Karpas-422 (cell line): Measurements from ENCODE around the gene DHX58. TPM values are rescaled to one million over a fixed set of nuclear protein-coding genes. Genes with fewer than 3 reads are reported as not detected.
A peak's percentile ranks its signal among the peaks of the same experiment; 100 is the strongest.

Experiments
- DNase-seq: peaks from one replicate; pipeline ENCODE4 v3.0.0-alpha.2; 2015
- H2AFZ ChIP-seq: fragments of 200-600 bp; sonication (generic); 2 replicates; pipeline ENCODE4 v1.6.1; 2014; ENCODE audit warnings: antibody characterized with exemption, low read length, mixed read lengths
- H3K27ac ChIP-seq: fragments of 200-600 bp; sonication (generic); 2 replicates; pipeline ENCODE4 v1.5.1; 2014; ENCODE audit warnings: mild to moderate bottlenecking, low read length, moderate library complexity
- H3K27me3 ChIP-seq: fragments of 200-600 bp; sonication (generic); 2 replicates; pipeline ENCODE4 v1.6.1; 2014; ENCODE audit warnings: low read length, mixed read lengths
- H3K36me3 ChIP-seq: fragments of 200-600 bp; sonication (generic); 2 replicates; pipeline ENCODE4 v1.6.1; 2014; ENCODE audit warnings: low read length, mixed read lengths; ENCODE audit not compliant: insufficient read depth
- H3K4me1 ChIP-seq: fragments of 200-600 bp; sonication (generic); 2 replicates; pipeline ENCODE4 v1.6.1; 2014; ENCODE audit warnings: mild to moderate bottlenecking, low read length, mixed read lengths
- H3K4me2 ChIP-seq: fragments of 200-600 bp; sonication (generic); 2 replicates; pipeline ENCODE4 v1.6.1; 2014; ENCODE audit warnings: low read length, low read depth, mild to moderate bottlenecking; ENCODE audit not compliant: poor library complexity, severe bottlenecking
- H3K4me3 ChIP-seq: fragments of 200-600 bp; sonication (generic); 2 replicates; pipeline ENCODE4 v1.5.1; 2014; ENCODE audit warnings: mild to moderate bottlenecking, antibody characterized with exemption, low read length, mixed read lengths
- H3K79me2 ChIP-seq: fragments of 200-600 bp; sonication (generic); 2 replicates; pipeline ENCODE4 v1.6.1; 2014; ENCODE audit warnings: mild to moderate bottlenecking, low read length, mixed read lengths
- H3K9ac ChIP-seq: fragments of 200-600 bp; sonication (generic); 2 replicates; pipeline ENCODE4 v1.6.0; 2014; ENCODE audit warnings: low read length
- H3K9me2 ChIP-seq: fragments of 200-600 bp; sonication (generic), shearing (Covaris generic); replicated peaks from 2 replicates; pipeline ENCODE4 v1.6.0; 2014; ENCODE audit warnings: mild to moderate bottlenecking, low read length, moderate library complexity; ENCODE audit not compliant: insufficient read depth
- H3K9me3 ChIP-seq: fragments of 300-700, 200-600 bp; sonication (generic); 2 replicates; pipeline ENCODE4 v1.6.1; 2014; ENCODE audit warnings: low read length, mixed read lengths
- H4K20me1 ChIP-seq: fragments of 200-600 bp; sonication (generic); 2 replicates; pipeline ENCODE4 v1.6.1; 2014; ENCODE audit warnings: mild to moderate bottlenecking, antibody characterized with exemption, low read length, low read depth; ENCODE audit not compliant: insufficient read depth
- total RNA-seq: library from RNA; depleted of rRNA; stranded (reverse); fragments of >200 nt; shearing (Covaris generic); gene quantifications from 2 replicates; pipeline ENCODE4 v1.2.3, GENCODE V29; 2014; ENCODE audit warnings: low replicate concordance

DHX58 gene
- total RNA-seq, 1 experiment from 2014 or later, result 12.6 TPM

DNA sequence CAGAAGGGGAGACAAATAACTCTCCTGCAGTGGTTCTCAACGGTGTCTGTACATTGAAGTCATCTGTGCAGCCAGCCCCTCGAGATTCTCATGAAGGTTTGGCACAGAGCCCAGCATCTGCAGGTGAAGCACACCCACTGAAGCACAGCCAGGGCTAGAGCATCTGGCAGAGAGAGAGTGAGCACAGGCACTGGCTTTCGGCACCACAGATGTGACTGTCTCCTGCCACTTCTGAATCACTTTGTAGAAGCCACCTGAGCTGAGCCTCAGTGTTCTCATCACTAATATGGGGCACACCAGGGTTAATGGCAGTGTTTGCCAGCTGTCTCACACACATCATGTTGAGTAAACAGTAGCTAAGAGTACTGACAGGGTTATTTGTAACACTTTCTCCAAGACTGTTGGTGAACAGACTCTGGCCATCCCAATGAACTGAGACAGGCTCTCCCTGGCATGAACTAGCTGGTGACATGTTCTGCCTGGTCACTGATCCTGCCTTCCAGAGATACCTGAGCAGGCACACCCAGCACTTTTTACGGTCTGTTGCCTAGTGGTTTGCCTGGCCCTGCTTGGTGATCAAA is 21.0 kb upstream of the DHX58 start:
- peak overlapping the region; percentile 91 for H3K27ac ChIP-seq
- H3K4me1 ChIP-seq, result peaks cover 65% of the 10 kb centered on the region
- peak overlapping the region; percentile 65 for H3K4me2 ChIP-seq
- peaks cover 14% of the 10 kb centered on the region for H3K36me3 ChIP-seq
- DNase-seq, result peak; percentile 96
- H2AFZ ChIP-seq, result no peak overlapping the region
- H3K9me3 ChIP-seq, result no peaks in the 10 kb centered on the region
- H3K79me2 ChIP-seq, result peaks cover 80% of the 10 kb centered on the region
- no peaks in the 10 kb centered on the region for H3K27me3 ChIP-seq
- H4K20me1 ChIP-seq, result peaks cover 57% of the 10 kb centered on the region
- H3K4me3 ChIP-seq, result peak overlapping the region; percentile 49
- no peaks in the 10 kb centered on the region for H3K9me2 ChIP-seq
- H3K9ac ChIP-seq, result peak overlapping the region; percentile 24; the same call in 1 of the 2 replicates

DNA sequence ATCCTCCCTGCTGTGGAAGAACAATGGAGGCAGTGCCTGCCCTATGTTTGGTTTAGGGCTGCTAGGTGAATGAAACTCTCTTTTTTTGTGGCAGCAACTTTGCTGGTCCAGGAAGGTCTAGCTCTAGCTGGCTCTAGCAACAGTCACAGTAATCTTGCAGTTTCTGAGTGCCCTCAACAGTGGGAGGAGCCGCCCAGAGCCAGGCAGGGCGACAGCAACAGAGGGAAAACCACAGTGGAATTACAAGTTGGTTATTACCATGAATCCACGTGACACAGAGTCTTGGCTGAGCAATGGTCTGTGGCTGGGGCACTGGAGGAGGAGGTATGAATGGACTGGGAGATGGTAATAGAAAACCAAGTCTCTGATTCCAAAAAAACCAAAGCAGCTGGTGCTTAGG is 20.4 kb upstream of the DHX58 start:
- Histone ChIP-seq H3K36me3 (peaks cover 13% of the 10 kb centered on the region), H3K4me2 (peak overlapping the region; percentile 65), H2AFZ (no peak overlapping the region), H3K4me1 (peaks cover 64% of the 10 kb centered on the region), H3K27me3 (no peaks in the 10 kb centered on the region), H3K9me3 (no peaks in the 10 kb centered on the region), H4K20me1 (peaks cover 55% of the 10 kb centered on the region), H3K9me2 (no peaks in the 10 kb centered on the region), H3K9ac (peak overlapping the region; percentile 53), H3K79me2 (peaks cover 74% of the 10 kb centered on the region), H3K27ac (peak overlapping the region; percentile 91), H3K4me3 (peak overlapping the region; percentile 49)
- no peak for DNase-seq

DNA sequence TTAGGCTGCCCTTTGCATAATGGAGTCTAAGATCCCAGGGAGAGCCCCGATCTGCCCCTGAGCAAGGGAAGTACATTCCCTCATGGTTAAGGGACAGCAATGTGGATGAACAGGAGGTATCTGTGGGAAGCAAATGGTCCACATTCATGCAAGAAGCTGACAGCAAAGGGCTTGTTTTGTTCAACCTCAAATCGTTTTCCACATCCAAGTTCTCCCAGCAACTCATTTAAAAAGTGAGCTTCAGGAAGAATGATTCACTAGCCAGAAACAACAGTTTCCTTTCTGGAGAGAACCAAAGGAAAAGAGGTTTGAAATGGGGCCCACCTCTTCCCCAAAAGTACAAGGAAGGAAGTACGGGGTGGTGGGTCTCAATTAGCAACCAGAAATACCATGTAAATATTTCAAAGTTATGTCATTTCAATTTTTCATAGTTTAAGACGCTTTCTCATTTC is 19.5 kb upstream of the DHX58 start:
- no peak for DNase-seq
- peak overlapping the region; percentile 49; the same call in 1 of the 2 replicates for H3K4me3 ChIP-seq
- H4K20me1 ChIP-seq, result peaks cover 50% of the 10 kb centered on the region
- peak overlapping the region; percentile 53 for H3K9ac ChIP-seq
- H2AFZ ChIP-seq, result no peak overlapping the region
- H3K4me2 ChIP-seq, result peak overlapping the region; percentile 65
- H3K27ac ChIP-seq, result peak overlapping the region; percentile 91
- H3K4me1 ChIP-seq, result peaks cover 60% of the 10 kb centered on the region
- peaks cover 10% of the 10 kb centered on the region for H3K36me3 ChIP-seq
- peaks cover 65% of the 10 kb centered on the region for H3K79me2 ChIP-seq
- no peaks in the 10 kb centered on the region for H3K9me2 ChIP-seq
- H3K27me3 ChIP-seq, result no peaks in the 10 kb centered on the region
- no peaks in the 10 kb centered on the region for H3K9me3 ChIP-seq

DNA sequence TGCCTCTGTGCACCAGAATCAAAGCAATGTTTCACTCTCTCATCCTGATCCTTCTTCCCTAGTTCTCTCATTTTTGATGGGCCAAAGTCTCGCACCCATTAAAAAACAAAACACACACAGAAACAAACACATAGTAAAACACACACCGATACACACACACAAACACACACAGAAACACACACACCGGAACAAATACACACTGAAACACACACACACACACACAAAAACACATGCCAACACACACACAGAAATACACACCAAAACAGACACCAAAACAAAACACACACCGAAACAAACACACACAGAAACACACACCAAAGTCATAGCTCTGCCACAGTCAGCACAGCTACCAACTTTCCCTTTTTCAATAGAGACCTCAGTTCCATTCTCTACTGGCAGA is 18.7 kb upstream of the DHX58 start:
- peaks cover 52% of the 10 kb centered on the region for H3K4me1 ChIP-seq
- H3K4me2 ChIP-seq, result no peak overlapping the region
- peak overlapping the region; percentile 91 for H3K27ac ChIP-seq
- DNase-seq, result no peak
- peaks cover 57% of the 10 kb centered on the region for H3K79me2 ChIP-seq
- no peak overlapping the region for H3K9ac ChIP-seq
- H3K27me3 ChIP-seq, result no peaks in the 10 kb centered on the region
- peaks cover 46% of the 10 kb centered on the region for H4K20me1 ChIP-seq
- H2AFZ ChIP-seq, result no peak overlapping the region
- no peaks in the 10 kb centered on the region for H3K9me3 ChIP-seq
- H3K9me2 ChIP-seq, result no peaks in the 10 kb centered on the region
- H3K36me3 ChIP-seq, result peaks cover 13% of the 10 kb centered on the region
- no peak overlapping the region for H3K4me3 ChIP-seq

DNA sequence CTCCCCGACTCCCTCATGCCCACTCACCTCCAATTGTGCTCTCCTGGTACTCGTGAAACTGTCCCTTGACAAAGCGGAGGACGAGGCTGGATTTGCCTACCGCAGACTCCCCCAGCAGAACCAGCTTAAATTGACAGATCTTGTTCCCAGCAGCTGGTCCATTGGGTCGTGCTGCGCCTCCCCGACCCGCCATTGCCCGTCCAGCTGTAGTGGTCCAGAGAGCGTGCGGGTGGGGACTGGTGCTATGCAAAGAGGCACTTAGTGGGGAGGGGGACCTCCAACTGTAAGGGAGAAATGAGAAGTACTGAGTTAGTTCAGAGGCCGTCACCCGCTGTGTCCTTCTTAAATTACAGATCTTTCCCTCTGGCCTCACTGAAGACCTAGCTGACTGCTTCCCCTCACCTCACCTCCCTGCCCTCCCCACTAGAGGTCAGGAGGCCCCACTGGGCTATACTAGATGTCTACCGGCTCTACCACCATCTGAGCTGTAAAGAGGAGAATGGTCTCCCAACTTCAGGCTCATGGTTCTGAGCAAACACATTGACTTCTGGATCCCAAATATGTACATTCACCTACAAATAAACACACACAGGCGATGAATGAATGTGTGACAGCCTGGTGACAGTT is 17.9 kb upstream of the DHX58 start:
- H2AFZ ChIP-seq, result no peak overlapping the region
- no peak overlapping the region for H3K4me2 ChIP-seq
- H4K20me1 ChIP-seq, result peaks cover 41% of the 10 kb centered on the region
- peaks cover 49% of the 10 kb centered on the region for H3K79me2 ChIP-seq
- DNase-seq, result no peak
- H3K36me3 ChIP-seq, result peaks cover 17% of the 10 kb centered on the region
- H3K27ac ChIP-seq, result peak overlapping the region; percentile 91; the same call in 1 of the 2 replicates
- H3K27me3 ChIP-seq, result no peaks in the 10 kb centered on the region
- H3K9me2 ChIP-seq, result no peaks in the 10 kb centered on the region
- H3K4me1 ChIP-seq, result peaks cover 44% of the 10 kb centered on the region
- no peak overlapping the region for H3K4me3 ChIP-seq
- no peaks in the 10 kb centered on the region for H3K9me3 ChIP-seq
- H3K9ac ChIP-seq, result no peak overlapping the region

DNA sequence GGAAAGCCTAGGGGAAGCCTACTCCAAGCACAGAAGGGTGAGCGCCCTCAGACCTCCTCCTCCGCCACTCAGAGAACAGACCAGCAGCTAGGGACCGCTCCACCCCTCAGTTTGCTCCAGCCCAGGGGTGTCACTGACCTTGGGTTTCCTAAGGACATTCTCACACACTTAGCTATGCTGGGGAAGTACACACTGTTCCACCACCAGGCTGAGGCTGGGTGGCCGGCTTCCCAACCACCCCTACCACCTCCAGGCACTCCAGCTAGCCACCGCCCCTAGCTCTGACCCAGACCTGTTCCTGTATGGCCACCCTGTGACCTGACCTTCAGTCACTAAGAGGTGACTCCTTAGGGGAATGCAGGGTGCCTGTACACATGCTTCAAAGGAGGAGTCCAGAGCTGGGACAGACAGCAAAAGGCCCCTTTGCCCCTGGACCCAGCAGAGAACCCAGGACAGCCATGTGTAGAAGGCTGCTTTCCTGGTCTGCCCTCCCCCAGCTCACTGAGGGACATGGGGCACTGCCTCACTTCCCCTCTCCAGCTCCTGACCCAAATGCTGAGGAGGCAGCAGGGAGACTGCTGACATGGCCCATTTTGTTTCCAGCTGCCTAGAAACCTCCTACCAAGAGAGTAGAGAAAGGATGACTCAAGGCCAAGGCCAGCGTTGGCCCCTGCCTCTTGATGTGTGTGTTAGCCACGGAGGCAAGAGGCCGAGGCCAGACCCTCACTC is 16.8 kb upstream of the DHX58 start:
- H4K20me1 ChIP-seq, result peaks cover 37% of the 10 kb centered on the region

DNA sequence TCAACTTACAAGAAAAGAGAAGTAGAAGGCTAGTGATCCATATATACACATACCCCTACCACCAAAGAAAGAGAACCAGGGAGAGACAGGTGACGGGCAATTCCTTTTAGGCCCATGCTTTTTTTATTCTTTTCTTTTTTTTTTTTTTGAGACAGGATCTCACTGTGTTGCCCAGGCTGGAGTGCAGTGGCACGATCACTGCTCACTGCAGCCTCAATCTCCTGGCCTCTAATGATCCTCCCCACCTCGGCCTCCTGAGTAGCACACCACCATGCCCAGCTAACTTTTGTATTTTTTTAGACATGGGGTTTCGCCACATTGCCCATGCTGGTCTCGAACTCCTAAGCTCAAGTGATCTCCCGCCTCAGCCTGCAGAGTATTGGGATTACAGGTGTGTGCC is 14.9 kb upstream of the DHX58 start:
- H4K20me1 ChIP-seq, result peaks cover 22% of the 10 kb centered on the region; the same call in 1 of the 2 replicates
- H3K9me2 ChIP-seq, result no peaks in the 10 kb centered on the region
- no peak overlapping the region for H3K27ac ChIP-seq
- H3K4me1 ChIP-seq, result peaks cover 14% of the 10 kb centered on the region
- H2AFZ ChIP-seq, result no peak overlapping the region
- no peaks in the 10 kb centered on the region for H3K27me3 ChIP-seq
- H3K79me2 ChIP-seq, result peaks cover 23% of the 10 kb centered on the region
- H3K4me3 ChIP-seq, result no peak overlapping the region
- H3K9me3 ChIP-seq, result no peaks in the 10 kb centered on the region
- H3K9ac ChIP-seq, result no peak overlapping the region
- H3K4me2 ChIP-seq, result no peak overlapping the region
- peaks cover 15% of the 10 kb centered on the region for H3K36me3 ChIP-seq
- DNase-seq, result no peak

More for the DNA sequence above, 16.8 kb upstream of the DHX58 start:
- Histone ChIP-seq H3K9ac (no peak overlapping the region), H3K27ac (no peak overlapping the region), H2AFZ (no peak overlapping the region), H3K9me3 (no peaks in the 10 kb centered on the region), H3K4me1 (peaks cover 33% of the 10 kb centered on the region), H3K4me2 (no peak overlapping the region), H3K4me3 (no peak overlapping the region), H3K79me2 (peaks cover 38% of the 10 kb centered on the region), H3K27me3 (no peaks in the 10 kb centered on the region), H3K9me2 (no peaks in the 10 kb centered on the region), H3K36me3 (peaks cover 15% of the 10 kb centered on the region)
- no peak for DNase-seq

DNA sequence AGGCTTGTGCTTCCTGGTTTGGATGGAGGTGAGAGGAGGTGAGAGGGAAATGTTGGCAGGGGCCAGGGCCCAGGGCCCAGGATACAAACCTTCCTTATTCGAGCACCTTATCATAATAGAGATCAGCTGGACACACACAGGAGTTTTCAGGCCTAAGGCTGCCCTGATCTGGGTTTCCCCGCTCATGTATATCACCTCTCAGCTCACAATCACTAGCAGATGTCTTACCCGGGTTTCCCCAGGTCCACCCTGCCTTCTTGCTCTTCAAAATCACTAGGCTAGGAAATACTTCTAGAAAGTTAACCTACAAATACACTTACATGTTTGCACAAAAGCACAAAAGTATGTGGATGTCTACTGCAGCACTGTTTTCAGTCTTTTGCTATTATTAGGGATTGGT is 14.3 kb upstream of the DHX58 start:
- H2AFZ ChIP-seq, result no peak overlapping the region

More for the DNA sequence above, 14.3 kb upstream of the DHX58 start:
- Histone ChIP-seq H3K9me2 (no peaks in the 10 kb centered on the region), H3K36me3 (peaks cover 15% of the 10 kb centered on the region), H3K4me1 (peaks cover 8% of the 10 kb centered on the region), H3K27me3 (no peaks in the 10 kb centered on the region), H3K9me3 (no peaks in the 10 kb centered on the region), H4K20me1 (peaks cover 19% of the 10 kb centered on the region; the same call in 1 of the 2 replicates), H3K79me2 (peaks cover 17% of the 10 kb centered on the region), H3K27ac (no peak overlapping the region), H3K4me2 (no peak overlapping the region), H3K4me3 (no peak overlapping the region), H3K9ac (no peak overlapping the region)
- DNase-seq, result no peak
